GM18511 (cell line): Measurements from ENCODE around the gene ZMYND19.
"Not testable (repeated sequence)": the region's sequence is repeated elsewhere in the genome, so short reads cannot be mapped to it uniquely, and the experiment has no call there.

Source experiments
- ATAC-seq: cut with Tn5 transposase; IDR thresholded peaks from one replicate; pipeline ENCODE4 v1.9.1; 2021; ENCODE audit warnings: mild to moderate bottlenecking, moderate library complexity; ENCODE audit not compliant: unreplicated experiment

Gene ZMYND19

GRCh38 chr9:137589441-137590122, 730 bp downstream of the ZMYND19 start:
- peak; percentile 23 for ATAC-seq

GRCh38 chr9:137588891-137589290, 1.4 kb downstream of the ZMYND19 start:
- no peak for ATAC-seq

GRCh38 chr9:137588311-137588710, 2.0 kb downstream of the ZMYND19 start:
- no peak for ATAC-seq

GRCh38 chr9:137586854-137587253, 3.5 kb downstream of the ZMYND19 start:
- no peak for ATAC-seq

GRCh38 chr9:137583957-137584356, 6.4 kb downstream of the ZMYND19 start:
- no peak for ATAC-seq

- no peak for ATAC-seq
Observed at GRCh38 chr9:137583347-137583746, 7.0 kb downstream of the ZMYND19 start.

- no peak for ATAC-seq
Observed at GRCh38 chr9:137582286-137582860, 7.9 kb downstream of the ZMYND19 start.

GRCh38 chr9:137581361-137582285, 8.7 kb downstream of the ZMYND19 start:
- ATAC-seq = no peak

- ATAC-seq = no peak
Observed at GRCh38 chr9:137580954-137581322, 9.4 kb downstream of the ZMYND19 start.

GRCh38 chr9:137580209-137580953, 9.9 kb downstream of the ZMYND19 start:
- ATAC-seq = no peak

- no peak for ATAC-seq
Observed at GRCh38 chr9:137579259-137579604, 11.1 kb downstream of the ZMYND19 start.

- ATAC-seq = peak; percentile 93
Observed at GRCh38 chr9:137578518-137579258, 11.6 kb downstream of the ZMYND19 start, which contains the start of gene DPH7. TSS of gene DPH7 (minus strand) at chr9:137578925. CDS start at chr9:137578777, 148 bp downstream.

GRCh38 chr9:137575716-137576411, 14.4 kb downstream of the ZMYND19 start:
- ATAC-seq = no peak

- ATAC-seq = no peak
Observed at GRCh38 chr9:137575364-137575715, 15.0 kb downstream of the ZMYND19 start.

GRCh38 chr9:137574192-137574591, 16.1 kb downstream of the ZMYND19 start:
- ATAC-seq = no peak

- no peak for ATAC-seq
Observed at GRCh38 chr9:137570566-137570965, 19.7 kb downstream of the ZMYND19 start.

- no peak for ATAC-seq
Observed at GRCh38 chr9:137569609-137570203, 20.6 kb downstream of the ZMYND19 start.

- ATAC-seq = not testable (repeated sequence)
Observed at GRCh38 chr9:137568445-137568844, 21.9 kb downstream of the ZMYND19 start.

GRCh38 chr9:137564817-137565411, 25.4 kb downstream of the ZMYND19 start:
- no peak for ATAC-seq
